ENCODE measurements around the gene PAM16.

Gene PAM16

DNA sequence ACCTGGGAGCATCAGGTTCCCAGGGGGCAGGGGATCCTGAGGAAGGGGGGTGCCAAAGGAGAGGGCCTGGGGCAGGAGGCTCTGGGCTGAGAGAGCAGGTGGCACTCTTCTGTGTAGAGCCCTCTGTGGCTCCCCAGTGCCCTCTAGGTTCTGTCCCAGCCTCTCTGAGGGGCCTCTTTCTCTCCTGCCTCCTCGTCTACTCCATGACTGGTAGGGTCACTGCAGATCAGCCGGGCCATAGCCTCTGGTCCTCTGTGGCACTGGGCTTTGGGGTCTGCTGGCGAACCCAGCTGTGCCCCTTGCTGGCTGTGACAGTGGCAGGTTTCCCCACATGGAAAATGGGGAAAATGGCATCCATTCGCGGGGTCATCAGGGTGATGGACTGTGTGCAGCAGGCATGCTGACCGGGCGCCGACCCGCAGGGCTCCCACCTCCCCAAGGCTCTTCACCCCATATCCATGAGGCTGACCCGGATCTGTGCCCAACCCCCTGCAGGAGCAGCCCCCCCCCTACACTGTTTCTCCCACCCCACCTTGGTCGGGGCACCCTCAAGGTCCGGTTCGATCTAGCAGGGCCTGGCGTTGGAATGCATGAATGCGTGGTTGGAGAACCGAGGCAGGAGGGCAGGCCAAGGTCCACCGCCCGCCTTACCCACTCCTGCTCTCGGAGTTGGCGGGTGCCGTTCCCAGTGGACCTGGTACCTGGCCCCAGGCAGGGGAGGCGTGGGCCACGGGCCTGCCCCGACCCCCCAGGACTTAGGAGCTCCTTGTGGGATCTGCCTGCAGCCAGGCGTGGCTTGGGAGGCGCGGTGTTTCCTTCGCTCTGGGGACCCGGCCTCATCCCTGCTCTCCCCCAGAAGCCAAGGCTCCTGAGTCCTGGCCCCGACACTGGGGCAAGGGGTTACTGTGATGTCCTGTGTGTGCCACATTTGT is 28.7 kb downstream of the PAM16 start:
- no peak for TF ChIP-seq CTCF (IDR thresholded peaks at IDR 0.05; ENCODE audit: extremely low read depth, missing control alignments)
- DNase-seq (ENCODE audit: low spot score), result no peak

DNA sequence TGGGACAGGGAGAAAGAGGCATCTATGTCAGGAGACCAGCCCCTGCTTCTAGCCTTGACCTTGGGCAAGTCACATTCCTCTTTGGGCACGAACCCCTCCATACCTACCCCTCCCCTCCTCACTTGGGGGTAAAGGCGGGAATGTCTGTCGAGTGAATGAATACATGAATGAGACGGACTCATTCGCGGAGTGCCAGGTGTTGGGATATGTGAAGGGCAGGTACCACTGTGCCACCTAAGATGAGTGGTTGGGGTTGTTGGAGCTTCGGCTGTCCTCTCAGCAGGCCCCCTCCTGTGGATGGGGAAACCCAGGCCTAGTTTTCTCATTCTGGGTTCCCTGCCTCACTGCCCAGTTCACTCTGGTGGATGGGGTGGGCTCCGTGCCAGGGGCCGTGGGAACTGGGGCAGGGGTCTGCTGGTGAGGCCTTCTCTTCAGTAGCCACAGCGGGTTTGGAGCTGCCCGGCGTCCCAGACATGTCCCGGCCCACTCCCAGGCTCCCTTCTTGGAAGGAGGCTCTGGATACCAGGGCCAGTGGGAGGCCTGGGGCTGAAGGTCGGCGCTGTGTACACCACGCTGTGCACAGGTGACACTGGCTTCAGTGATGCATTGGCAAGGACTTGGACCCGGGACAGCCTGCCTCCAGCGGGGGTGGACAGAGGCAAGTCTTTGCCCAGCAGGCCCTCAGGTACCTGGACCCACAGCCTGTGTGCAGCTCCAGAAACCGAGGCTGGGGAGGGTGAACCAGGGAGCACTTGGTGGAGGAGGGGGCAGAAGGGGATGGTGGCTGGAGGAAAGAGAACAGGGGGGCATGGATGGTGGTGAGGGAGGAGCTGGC is 29.6 kb downstream of the PAM16 start:
- DNase-seq (ENCODE audit: low spot score), result no peak
- no peak for TF ChIP-seq CTCF (IDR thresholded peaks at IDR 0.05; ENCODE audit: extremely low read depth, missing control alignments)

GRCh38 chr16:4320571-4321137 is 30.5 kb downstream of the PAM16 start:
- DNase-seq (ENCODE audit: low spot score), result no peak
- TF ChIP-seq CTCF (IDR thresholded peaks at IDR 0.05; ENCODE audit: extremely low read depth, missing control alignments), result no peak

DNA sequence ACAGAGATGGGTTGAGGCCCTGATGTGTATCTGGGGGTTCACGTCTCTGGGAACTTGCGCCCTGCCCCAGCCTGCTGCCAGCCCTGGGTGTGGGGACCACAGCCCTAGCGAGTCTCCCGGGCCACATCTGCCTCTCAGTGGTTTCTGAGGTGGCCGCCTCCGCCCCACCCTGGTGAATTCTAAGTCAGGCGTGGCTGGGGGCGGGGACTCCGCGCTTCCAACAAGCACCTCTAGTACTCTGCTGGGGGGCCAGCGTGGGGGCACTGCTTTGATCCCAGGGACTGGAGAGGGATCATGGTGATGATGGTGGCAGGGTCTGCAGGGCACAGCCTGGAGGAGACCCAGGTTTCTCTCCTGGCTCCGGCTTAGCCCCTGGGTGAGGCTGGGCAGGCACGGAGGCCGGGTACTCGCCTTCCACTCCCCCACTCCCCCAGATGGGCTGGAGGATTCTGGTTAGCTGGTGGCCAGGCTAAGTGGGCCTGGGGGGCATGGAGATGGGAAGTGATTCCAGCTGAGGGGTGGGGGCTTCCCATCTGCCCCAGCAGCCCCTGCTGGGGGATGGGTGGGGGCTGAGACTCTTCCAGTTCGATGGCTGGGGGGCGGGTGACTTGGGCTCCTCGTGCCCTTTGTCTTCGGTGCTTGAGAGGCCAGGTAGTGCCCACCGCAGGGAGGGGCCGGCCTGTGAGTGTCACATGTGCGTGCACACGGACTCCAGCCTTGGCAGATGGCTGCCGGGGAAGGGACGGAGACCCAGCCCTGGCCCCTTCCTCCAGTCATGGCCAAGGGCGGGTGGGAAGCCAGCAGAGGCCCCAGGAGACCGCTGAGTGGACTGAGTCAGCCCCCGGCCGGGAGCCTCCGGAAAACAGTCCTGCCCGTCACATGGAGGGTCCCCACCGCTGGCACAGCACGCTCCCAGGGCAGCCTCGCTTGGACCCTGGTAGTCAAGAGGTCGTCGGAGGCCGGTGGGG is 31.4 kb downstream of the PAM16 start:
- DNase-seq (ENCODE audit: low spot score), result peak; percentile 76
- TF ChIP-seq CTCF (IDR thresholded peaks at IDR 0.05; ENCODE audit: extremely low read depth, missing control alignments), result no peak

DNA sequence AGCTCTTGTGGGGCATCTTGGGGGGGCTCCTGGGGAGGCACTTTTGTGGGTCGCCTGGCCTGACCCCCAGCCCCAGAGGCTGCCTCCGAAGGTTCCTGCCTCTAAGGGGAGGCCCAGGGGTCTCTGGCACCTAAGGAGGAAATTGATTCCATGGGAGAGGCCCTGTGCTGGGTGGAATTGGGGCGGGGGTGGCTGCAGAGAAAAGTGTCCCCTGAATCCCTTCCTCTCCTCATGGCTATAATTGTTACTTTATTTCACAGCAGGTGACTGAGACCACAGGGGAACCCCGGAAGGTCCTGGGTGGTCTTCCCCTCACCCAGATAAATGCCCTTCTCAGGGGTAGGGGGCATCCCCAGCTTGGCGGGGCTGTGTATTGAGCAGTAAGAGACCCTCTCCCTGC is 32.2 kb downstream of the PAM16 start:
- no peak for DNase-seq (ENCODE audit: low spot score)
- no peak for TF ChIP-seq CTCF (IDR thresholded peaks at IDR 0.05; ENCODE audit: extremely low read depth, missing control alignments)

DNA sequence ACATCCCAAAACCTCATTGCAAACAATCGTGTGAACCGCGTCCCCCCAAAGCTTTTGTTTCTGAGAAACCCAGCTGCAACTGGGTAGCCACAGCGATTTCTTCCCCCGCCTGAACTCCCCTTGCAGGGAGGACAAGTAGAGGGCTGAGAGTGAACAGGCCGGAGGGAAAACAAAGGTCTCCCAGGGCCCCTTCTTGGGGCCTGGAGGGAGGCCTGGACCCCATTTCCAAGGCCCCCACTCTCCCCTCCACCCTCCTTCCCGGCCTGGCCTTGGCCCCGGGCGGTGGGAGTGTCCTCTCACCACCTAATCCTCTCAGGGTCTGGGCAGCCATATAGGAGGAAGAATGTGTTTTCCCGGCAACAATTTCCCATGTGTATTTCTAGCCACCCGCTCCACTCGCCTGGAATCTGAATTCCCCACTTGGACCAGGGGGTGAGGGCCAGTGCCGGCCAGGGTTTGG is 32.6 kb downstream of the PAM16 start:
- no peak for TF ChIP-seq CTCF (IDR thresholded peaks at IDR 0.05; ENCODE audit: extremely low read depth, missing control alignments)

More for the DNA sequence above, 32.6 kb downstream of the PAM16 start:
- DNase-seq (ENCODE audit: low spot score), result no peak
